Gastrocnemius medialis (tissue), 4 donors: ENCODE measurements around the gene CORIN.

Source experiments
- POLR2A ChIP-seq, 2 donors: fragments of 450-650 bp; IDR thresholded peaks; one replicate each; pipeline ENCODE4 v1.6.1; 2017; ENCODE audit warnings: antibody characterized with exemption in 2 of 2, mild to moderate bottlenecking in 2 of 2, moderate library complexity in 2 of 2
- TF ChIP-seq, protein P1 (sequence below), 5 experiments: fragments of 450-650 bp in 3 of 5; fragments of 200-600 bp in 2 of 5; sonication (generic) in 2 of 5; IDR thresholded peaks in 4 of 5; conservative IDR thresholded peaks in 1 of 5; 1 replicate in 4 of 5; 2 replicates in 1 of 5; pipeline ENCODE4 v1.5.1; 2016 to 2019; ENCODE audit warnings: antibody characterized with exemption in 5 of 5, mild to moderate bottlenecking in 3 of 5, moderate library complexity in 3 of 5

DNA sequence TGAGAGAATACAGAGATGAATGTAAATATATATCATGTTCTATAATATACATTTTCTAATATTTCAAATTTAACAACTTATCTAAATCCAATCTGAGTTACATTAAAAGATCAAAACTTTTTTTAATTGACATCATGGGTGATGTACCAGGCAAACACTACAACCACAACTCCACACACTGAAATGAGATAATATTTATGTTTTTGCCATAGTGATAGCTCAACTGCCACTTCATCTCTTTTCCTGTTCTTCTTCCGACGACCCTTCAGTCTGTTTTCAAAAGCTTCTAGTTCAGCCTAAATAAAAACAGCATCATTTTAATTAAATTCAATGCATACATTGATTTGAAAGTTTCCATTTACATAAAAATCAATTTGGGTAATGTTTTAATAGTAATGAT is 10.2 kb upstream of the CORIN start:
- TF ChIP-seq, protein P1, sequence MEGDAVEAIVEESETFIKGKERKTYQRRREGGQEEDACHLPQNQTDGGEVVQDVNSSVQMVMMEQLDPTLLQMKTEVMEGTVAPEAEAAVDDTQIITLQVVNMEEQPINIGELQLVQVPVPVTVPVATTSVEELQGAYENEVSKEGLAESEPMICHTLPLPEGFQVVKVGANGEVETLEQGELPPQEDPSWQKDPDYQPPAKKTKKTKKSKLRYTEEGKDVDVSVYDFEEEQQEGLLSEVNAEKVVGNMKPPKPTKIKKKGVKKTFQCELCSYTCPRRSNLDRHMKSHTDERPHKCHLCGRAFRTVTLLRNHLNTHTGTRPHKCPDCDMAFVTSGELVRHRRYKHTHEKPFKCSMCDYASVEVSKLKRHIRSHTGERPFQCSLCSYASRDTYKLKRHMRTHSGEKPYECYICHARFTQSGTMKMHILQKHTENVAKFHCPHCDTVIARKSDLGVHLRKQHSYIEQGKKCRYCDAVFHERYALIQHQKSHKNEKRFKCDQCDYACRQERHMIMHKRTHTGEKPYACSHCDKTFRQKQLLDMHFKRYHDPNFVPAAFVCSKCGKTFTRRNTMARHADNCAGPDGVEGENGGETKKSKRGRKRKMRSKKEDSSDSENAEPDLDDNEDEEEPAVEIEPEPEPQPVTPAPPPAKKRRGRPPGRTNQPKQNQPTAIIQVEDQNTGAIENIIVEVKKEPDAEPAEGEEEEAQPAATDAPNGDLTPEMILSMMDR (IDR thresholded peaks at IDR 0.05 in 4 of 5, conservative IDR thresholded peaks at IDR 0.05 in 1 of 5), result no peak
- TF ChIP-seq POLR2A (IDR thresholded peaks at IDR 0.05), result no peak
